Measurements from ENCODE around the gene PTPRE.

DNA sequence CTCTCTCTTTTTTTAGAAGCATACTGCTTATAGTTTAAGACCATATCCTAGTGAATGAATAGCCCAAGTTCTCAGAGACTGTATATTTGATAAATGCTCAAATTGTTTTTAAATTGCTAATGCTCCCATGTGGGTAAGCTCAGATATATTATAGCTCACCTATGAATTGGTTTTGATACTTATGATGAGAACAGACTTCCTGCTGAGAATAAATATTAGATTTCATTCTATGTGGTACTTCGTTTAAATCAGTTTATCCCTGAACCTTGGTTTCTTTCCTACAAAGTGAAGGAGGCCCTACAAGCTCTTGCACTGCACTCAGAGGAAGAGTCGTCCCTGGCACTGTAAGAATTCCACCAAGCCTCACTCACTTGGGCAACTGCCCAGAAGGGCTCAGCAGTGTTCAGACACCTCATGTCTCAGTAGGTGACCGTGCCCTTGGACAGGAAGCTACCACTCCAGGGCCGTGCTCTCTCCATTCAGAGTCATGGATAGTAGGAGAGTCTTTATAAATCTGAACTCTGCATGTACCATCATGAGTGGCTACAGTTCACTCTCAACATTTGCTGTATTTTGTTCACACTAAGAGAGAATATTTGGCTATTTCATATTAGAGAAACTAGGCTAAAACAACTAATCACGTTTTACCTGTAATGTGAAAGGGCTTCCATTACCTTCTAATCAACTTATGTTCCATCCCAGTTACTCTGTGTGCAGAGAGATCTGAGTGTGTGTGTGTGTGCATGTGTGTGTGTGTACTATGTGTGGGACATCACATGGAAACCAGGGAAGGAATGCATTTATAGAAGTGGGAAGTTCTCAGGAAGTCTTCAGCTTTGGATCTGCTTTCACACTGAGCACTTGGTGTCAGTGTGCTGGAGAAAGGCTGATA lies 93.8 kb downstream of the PTPRE start:
- TF ChIP-seq EP300 (IDR thresholded peaks at IDR 0.05): no peak
- no peak for TF ChIP-seq CTCF (IDR thresholded peaks at IDR 0.05)

All from upper lobe of left lung (tissue), 4 donors.